ENCODE measurements around the gene DISC1.
"Not testable (repeated sequence)": the region's sequence is repeated elsewhere in the genome, so short reads cannot be mapped to it uniquely, and the experiment has no call there.

Gene DISC1

DNA sequence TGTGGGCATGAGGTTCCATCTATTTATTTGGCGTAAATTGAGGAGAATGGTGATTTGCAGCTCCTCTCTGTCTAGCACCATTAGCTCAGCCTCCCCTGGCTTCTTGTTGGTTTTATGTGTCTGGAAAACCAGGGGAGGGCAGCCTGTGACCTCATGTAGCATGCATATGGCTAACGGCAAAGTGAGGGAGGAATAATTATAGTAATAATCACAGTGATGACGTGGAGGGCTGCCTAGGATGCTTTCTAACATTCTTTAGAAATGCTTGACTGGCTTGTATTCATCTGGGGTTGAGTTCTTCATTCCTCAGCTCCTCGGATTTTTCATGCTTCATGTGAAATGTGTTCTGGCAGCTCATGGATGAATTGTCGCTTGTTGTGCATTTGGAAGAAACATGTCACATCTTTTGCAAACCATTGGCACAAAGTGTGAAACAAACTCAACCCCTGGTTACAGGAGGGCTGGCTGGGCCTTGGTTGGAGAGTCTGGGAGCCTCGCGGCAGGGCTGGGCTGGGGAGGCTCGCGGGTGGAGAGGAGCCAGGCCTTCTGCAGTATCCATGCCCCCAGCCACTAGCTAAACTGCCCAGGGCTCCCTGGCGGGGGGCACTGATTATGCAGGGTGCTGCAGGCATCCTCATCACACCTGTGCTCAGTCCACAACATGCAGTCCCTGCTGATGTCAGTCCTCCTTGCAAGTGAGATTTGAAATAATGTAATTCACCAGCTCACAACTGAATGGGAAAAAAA is 149.6 kb downstream of the DISC1 start:
- TF ChIP-seq, protein P1, sequence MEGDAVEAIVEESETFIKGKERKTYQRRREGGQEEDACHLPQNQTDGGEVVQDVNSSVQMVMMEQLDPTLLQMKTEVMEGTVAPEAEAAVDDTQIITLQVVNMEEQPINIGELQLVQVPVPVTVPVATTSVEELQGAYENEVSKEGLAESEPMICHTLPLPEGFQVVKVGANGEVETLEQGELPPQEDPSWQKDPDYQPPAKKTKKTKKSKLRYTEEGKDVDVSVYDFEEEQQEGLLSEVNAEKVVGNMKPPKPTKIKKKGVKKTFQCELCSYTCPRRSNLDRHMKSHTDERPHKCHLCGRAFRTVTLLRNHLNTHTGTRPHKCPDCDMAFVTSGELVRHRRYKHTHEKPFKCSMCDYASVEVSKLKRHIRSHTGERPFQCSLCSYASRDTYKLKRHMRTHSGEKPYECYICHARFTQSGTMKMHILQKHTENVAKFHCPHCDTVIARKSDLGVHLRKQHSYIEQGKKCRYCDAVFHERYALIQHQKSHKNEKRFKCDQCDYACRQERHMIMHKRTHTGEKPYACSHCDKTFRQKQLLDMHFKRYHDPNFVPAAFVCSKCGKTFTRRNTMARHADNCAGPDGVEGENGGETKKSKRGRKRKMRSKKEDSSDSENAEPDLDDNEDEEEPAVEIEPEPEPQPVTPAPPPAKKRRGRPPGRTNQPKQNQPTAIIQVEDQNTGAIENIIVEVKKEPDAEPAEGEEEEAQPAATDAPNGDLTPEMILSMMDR (IDR thresholded peaks at IDR 0.05; ENCODE audit: insufficient read depth, low read depth, low read length, missing control alignments) = no peak
- no peak overlapping the region for H3K4me3 ChIP-seq (ENCODE audit: low read depth, low read length)
- no peak for DNase-seq (ENCODE audit: low read depth)

- DNase-seq (ENCODE audit: low read depth) = no peak
- TF ChIP-seq, protein P1 (IDR thresholded peaks at IDR 0.05; ENCODE audit: insufficient read depth, low read depth, low read length, missing control alignments) = no peak
- no peak overlapping the region for H3K4me3 ChIP-seq (ENCODE audit: low read depth, low read length)
Observed at GRCh38 chr1:231776757-231777062, 150.1 kb downstream of the DISC1 start.

DNA sequence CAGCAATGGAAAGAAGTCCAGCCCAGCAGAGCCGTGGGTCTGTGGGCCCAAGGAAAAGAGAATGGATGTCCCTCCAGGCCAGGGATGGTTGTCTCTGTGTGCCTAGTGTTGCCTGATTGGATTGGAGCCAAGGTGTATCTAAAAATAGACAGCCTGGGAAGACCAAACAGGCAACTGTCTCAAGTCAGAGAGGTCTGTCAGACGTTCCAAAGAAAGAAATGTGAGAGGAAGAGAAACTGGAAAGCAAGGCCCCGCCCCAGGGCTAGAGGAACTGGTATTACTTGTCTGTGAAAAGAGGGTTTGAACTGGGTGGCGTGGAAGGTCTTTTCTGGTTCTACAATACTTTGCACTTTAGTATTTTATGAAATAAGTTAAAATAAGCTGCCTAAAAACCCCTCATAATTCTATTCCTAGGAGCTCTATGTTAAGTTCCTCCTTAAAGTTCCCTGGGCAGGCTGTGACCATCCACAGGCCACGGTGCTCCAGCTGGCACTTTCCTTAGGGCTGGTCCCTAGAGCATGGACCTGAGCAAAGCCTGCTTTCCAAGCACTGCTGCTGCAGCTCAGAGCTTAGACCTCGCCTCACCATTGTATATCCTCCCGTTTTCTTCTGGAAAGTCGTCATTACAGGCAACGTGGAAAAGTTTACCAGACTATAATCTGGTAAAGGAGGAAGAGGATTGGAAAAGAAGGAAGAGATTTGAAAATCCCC is 151.6 kb downstream of the DISC1 start:
- H3K4me3 ChIP-seq (ENCODE audit: low read depth, low read length) = no peak overlapping the region
- TF ChIP-seq, protein P1 (IDR thresholded peaks at IDR 0.05; ENCODE audit: insufficient read depth, low read depth, low read length, missing control alignments) = no peak
- no peak for DNase-seq (ENCODE audit: low read depth)

DNA sequence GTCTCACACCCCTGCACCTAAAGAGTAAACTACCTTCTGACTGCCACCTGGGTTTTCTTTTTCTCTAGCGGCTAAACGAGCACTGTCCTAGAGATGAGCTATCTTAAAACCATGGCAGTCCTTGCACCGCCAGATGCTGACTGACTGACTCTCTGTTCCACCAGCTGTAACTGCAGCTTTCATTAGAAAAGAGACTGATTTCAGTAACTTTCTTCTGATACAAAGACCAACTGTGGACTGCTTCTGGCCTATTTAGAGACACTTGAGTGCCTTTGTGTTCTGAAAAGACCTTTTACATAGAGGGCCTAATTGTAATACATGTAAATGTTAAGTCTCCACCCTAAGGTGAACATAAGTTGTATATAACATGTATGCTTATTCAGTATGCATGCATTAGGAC is 152.5 kb downstream of the DISC1 start:
- TF ChIP-seq, protein P1 (IDR thresholded peaks at IDR 0.05; ENCODE audit: insufficient read depth, low read depth, low read length, missing control alignments) = no peak

DNA sequence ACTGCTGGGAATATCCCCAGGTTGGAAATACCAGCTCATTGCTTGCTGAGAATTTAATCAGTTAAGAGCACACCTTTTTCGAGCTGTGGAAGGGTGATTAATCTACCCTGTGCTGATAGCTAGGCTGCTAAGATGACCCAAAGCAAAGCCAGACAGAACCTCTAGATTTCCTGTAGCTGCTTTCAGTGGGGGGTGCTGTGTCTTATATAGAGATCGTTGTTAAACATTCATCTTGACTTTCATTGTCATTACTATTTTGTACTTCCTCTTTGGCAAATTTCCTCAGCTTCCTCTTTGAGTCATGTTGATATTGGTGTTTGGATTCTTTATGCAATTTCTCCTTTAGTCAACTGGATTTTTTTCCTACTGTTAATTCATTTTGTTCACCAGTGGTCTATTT is 155.3 kb downstream of the DISC1 start:
- TF ChIP-seq, protein P1 (IDR thresholded peaks at IDR 0.05; ENCODE audit: insufficient read depth, low read depth, low read length, missing control alignments) = no peak
- no peak for DNase-seq (ENCODE audit: low read depth)
- no peak overlapping the region for H3K4me3 ChIP-seq (ENCODE audit: low read depth, low read length)

More for the DNA sequence above, 152.5 kb downstream of the DISC1 start:
- DNase-seq (ENCODE audit: low read depth) = no peak
- H3K4me3 ChIP-seq (ENCODE audit: low read depth, low read length) = no peak overlapping the region

- not testable (repeated sequence) for H3K4me3 ChIP-seq (ENCODE audit: low read depth, low read length); DNase-seq (ENCODE audit: low read depth)
Observed at GRCh38 chr1:231785073-231785472, 158.5 kb downstream of the DISC1 start.

- no peak overlapping the region for H3K4me3 ChIP-seq (ENCODE audit: low read depth, low read length)
- TF ChIP-seq, protein P1 (IDR thresholded peaks at IDR 0.05; ENCODE audit: insufficient read depth, low read depth, low read length, missing control alignments) = no peak
- DNase-seq (ENCODE audit: low read depth) = no peak
Observed at GRCh38 chr1:231786126-231786525, 159.5 kb downstream of the DISC1 start.
